NCI-H345 treated with DMSO at 0.1 percent for 48 hours (cell line): ENCODE data around the gene MRPS30.
"Not testable (repeated sequence)": the region's sequence is repeated elsewhere in the genome, so short reads cannot be mapped to it uniquely, and the experiment has no call there.

Experiments used
- DNase-seq: peaks from one replicate; lab custom pipeline; 2025; ENCODE audit not compliant: unreplicated experiment; lab: John Stamatoyannopoulos, UW

MRPS30 gene

DNA sequence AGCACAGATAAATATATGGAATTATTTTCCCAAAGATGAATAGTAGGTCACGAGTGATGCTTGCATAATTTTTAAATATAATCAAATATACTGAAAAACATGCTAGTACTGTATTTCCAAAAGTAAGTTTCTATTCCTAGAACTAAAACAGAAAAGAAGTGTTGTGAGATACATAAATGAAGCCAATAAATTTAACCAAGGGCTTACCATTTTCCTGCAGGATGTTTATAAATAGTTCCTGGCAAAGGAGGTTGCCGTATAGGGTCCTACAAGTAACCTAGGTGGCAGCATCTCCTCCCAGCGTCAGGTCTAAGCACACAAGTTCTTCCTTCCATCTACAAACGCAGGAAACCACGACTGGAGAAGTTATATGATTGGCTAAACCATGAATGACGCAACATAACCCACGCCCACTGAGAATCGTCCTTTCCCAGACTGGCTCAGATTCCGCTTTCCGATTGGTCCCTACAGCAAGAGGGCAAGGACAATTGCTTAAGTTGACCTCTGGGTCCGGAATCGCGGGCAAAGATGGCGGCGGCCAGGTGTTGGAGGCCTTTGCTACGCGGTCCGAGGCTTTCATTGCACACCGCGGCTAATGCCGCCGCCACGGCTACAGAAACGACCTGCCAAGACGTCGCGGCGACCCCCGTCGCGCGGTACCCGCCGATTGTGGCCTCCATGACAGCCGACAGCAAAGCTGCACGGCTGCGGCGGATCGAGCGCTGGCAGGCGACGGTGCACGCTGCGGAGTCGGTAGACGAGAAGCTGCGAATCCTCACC lies at the start of gene MRPS30:
Gene MRPS30, plus strand, starts transcription at position 513 of the 780 bp plus-strand sequence. Its CDS starts 16 bp downstream, at position 529.
- peak; percentile 99 for DNase-seq

DNA sequence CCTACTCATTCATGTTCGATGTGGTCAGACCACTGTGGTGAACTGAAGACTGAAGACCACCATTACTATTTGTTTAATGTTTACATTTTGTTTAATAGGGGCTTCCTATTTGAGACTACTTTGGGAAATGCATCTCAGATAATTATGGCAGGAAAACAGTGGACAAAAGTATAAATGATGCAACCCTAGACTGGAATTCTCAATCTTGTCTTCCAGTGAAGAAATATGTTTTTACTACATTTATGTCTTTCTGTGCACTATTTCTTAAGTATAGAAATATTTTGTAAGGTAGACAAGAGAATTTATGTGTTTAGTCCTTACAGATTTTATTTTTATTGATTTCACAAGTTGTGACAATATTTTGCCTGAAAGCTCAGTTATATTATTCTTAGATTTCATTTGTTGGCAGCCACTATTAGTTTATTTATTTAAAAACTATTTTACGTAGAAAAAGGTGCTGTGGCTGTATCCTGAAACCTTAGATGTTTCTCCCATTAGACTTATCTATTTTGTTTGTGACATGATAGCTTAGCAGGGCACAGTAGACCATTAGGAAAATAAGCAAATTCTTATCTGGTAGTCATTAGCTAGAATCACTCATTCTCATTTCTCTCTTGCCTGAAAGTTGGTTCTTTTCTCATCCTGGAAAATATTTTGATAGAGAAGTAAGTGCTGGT lies 39.4 kb upstream of the MRPS30 start:
- no peak for DNase-seq

DNA sequence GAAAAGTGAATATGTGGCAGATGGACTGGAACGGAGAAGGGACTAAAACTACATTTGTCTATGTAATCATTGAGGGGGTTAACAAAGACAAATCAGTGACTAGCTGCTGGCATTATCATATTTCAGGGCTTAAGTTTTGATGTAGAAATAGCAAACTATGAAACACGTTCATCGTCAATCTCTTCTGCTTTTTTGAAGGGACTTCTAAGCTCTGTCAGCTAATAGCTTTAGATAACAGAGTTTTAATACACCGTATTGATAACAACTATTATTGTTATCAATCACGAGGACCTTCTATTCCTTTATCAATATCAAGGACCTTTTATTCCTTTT lies 38.9 kb upstream of the MRPS30 start:
- DNase-seq, result no peak

DNA sequence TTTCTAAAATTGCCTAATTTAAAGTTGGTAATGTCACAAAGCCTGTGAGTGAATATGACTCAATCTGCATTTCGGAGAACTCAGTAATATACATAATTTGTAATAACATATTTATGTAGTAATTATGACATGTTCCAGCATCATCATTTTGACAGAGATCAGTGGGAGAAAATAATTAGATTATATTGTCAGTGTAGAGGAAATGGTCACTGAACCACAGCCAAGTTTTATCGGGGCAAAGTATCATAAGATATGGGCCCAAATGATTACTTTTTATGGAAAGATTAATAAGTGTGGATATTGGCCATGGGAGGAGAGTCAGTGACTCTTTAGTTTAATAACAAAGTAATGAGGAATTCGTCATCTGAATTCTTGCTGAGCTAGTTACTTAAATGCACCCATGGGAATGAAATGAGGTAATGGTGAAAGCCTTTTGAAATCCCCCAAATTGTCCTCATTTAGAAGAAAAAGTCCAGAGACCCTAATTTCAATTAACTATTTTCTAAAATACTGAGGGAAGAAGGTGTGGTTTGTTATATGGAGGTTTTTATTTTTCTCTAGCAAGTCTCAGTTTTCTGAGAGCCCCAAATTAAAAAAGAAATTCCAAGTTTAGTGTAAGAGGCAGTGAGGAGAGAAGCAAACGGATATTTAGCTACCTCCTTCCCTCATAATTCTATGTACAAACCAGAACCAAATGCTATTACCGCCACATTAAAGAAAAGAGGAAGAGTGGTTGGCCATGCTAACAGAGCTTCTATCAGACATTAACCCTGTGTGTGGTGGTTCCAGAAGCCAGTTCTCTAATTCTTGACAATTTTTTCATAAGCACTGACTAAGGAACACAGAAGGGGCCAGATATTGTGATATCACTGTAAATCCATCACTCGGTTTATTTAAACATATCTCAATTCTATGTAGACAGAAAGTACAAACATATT lies 37.7 kb upstream of the MRPS30 start:
- no peak for DNase-seq

DNA sequence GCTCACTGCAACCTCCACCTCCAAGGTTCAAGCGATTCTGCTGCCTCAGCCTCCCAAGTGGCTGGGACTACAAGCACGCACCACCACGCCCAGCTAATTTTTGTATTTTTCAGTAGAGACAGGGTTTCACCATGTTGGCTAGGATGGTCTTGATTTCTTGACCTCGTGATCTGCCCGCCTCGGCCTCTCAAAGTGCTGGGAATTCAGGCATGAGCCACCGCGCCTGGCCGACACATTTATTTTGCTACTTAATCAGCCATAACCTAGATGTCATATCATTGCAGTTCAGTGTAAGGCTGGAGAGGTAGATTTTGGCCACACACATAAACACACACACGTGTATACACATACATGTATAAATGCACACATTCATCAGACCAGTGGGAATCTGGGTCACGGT lies 36.4 kb upstream of the MRPS30 start:
- not testable (repeated sequence) for DNase-seq

DNA sequence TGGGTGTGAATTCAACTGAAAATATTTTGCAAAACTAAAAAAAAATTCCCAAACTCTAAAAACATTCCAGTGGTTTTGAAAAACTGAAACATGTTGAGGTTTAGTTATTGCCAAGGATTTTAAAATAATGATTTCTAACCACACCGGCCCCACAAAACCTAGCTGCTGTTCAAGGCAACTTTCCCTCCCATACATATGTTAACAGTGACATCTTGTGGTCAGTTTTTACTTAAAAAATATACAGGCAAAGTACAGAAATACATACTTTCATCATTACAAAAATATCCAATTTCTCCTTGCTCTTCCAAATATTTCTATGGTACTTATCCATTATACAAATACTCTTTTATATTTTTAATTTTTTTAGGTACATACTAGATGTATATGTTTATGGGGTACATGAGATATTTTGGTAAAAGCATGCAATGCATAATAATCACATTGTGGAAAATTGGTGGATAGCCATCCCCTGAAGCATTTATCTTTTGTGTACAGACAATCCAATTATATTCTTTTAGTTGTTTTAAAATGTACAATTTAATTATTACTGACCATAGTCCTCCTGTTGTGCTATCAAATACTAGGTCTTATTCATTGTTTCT lies 34.4 kb upstream of the MRPS30 start:
- DNase-seq, result peak; percentile 18

DNA sequence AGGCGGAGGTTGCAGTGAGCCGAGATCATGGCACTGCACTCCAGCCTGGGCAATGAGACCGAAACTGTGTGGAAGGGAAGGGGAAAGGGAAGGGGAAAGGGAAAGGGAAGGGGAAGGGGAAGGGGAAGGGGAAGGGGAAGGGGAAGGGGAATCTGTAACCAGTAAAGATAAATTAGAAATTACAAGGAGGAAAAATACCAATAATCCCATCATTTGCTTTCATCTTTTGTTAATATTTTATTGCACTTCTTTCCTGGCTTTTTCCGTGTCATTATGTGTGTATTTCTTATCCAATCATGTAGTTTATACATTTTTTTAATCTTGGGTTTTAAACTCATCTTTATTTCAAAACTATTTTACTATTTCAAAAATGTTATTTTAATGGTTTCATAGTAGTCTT lies 29.6 kb upstream of the MRPS30 start:
- no peak for DNase-seq

DNA sequence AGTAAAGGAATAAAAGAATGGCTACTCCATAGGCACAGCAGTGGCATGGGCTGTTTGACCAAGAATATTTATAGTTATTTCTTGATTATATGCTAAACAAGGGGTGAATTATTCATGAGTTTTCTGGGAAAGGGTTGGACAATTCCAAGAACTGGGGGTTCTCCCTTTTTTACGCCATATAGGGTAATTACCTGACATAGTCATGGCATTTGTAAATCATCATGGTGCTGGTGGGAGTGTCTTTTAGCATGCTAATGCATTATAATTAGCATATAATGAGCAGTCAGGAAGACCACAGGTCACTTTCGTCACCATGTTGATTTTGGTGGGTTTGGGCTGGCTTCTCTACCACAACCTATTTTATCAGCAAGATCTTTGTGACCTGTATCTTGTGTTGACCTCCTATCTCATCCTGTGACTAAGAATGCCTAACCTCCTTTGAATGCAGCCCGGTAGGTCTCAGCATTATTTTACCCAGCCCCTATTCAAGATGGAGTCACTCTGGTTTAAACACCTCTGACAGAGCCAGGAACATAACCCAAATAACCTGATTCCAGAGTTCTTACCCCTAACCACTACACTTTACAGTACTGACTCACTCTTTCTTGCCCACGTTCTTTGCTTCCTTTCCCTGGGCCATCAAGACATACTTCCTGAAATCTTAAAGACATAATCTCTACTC lies 25.0 kb upstream of the MRPS30 start:
- DNase-seq, result no peak

DNA sequence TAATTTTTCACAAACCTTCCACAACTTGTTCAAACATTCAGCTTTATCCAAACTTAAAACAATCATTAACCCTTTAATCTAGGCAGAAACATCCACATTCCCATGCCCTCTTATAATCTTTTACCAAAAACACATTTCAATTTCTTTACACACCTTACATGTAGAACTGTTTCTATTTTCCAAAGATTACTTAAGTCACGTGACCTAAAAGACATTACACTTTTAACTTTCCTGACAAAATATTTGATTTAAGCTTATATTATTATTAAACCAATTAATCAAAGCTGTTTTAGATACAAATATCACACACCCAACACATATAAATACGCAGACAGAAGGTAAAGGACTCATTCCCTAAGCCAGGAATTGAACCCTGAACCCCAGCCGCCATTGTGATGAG lies 21.0 kb upstream of the MRPS30 start:
- no peak for DNase-seq

DNA sequence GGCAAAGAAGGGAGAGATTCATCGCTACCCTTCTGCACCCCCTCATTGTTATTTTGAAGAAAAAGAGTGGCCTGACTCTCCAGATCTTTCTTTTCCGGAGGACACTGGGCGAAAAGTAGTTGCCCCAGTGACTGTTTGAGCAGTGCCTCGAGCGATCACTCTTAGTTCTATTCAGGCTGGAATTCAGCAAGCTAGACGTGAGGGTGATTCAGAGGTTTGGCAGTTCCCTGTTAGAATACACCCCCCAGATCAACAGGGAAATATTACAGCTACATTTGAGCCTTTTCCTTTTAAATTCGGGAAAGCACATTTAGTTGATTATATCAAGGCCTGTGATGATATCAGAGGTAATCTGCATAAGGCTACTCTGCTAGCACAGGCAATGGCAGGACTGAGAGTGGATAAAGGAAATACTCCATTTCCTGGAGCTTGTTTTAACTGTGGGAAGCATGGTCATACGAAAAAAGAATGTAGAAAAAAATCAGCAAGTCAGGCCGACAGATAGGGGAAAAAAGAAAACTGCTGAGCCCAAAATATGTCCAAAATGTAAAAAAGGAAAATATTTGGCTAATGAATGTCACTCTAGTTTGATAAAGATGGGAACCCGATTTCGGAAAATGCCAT lies 19.3 kb upstream of the MRPS30 start:
- not testable (repeated sequence) for DNase-seq

DNA sequence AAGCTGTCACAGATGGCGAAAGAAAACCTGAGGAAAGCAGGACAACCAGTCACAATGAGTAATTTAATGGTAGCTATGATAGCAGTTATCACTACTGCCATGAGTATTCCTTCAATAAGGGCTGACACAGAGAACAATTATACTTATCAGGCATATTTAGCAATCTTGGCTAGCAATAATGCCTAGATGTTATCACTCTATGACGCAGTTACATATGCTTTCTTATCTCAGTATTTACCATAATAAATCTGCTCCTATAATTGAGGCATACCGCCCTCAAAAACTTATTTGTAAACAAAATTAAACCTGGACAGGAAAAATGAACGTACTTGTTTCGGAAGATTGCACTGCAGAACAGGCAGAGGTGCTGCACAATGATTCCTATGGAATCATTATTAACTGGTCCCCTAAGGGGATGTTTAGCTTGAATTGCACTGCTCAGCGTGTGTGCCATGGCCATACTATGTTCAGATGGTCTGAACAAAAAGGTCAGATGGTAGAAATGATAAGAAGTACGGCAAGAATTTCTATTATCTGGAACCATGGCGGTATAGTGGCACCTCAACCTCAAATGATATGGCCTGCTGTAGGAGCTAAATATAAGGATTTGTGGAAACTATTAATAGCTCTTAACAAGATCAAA lies 16.6 kb upstream of the MRPS30 start:
- not testable (repeated sequence) for DNase-seq

DNA sequence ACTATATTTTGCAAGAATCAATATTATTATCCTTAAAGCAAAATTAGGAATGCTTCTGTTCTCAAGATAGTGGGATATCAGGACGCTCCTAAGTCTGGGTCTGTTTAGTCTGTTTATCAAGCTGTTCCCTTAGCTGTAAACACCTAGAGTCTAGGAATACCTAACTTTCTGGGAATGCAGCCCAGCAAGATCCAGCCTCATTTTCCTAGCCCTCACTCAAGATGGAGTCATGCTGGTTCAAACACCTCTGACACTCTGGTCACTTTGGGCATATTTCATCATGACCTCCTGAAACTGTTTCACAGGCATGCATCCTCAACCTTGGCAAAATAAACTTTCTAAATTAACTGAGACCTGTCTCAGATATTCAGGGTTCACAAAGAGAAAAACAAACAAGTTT lies 14.4 kb upstream of the MRPS30 start:
- no peak for DNase-seq

DNA sequence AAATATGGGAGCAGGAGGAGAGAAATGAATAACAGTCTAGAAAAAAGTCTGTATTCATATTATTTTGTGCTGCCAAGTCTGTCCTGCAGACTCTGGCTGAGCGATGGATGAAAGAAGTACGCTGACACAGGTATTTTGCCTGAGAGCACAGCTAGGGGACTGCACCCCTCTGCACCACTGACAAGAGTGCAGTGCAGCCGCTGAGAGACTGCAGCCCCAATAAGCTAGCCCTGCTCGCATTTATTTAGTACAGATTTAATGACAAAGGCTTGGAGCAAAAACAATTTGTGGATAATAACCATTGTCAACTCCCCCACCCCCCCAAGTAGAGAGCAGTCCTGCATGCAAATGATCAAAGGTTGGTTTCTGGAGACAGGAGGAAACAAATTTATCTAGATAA lies 13.3 kb upstream of the MRPS30 start:
- DNase-seq, result no peak

DNA sequence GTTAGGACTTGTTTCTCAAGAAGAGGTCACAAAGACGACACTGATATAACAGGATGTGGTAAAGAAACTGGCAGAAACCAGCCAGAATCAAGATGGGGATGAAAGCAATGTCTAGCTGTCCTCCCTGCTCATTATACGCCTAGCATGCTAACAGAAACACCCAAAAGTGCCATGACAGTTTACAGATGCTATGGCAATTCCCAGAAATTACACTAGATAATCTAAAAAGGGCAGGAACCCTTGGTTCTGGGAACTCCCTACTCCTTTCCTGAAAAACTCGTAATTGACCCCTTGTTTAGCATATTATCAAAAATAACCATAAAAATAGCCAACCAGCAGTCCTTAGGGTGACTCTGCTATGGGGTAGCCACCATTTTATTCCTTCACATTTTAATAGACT lies 10.9 kb upstream of the MRPS30 start:
- DNase-seq, result no peak

DNA sequence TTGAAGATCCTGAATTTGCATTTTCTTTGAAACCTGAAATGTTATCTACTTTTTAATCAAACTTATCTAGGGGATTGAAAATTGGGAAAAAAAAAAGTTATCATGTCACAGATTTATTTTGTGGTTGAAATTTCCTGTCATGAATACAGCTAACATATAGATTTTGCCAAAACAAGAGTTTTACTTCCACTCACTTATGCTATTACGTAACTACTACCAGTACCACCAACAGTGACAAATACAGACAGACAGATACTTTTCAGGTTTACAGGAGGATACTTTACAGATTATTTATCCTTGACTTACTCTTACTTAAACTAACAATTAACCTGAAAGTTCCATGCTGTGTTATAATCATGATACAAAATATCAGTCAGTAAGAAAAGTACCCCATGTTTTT lies 6.8 kb upstream of the MRPS30 start:
- DNase-seq, result no peak

DNA sequence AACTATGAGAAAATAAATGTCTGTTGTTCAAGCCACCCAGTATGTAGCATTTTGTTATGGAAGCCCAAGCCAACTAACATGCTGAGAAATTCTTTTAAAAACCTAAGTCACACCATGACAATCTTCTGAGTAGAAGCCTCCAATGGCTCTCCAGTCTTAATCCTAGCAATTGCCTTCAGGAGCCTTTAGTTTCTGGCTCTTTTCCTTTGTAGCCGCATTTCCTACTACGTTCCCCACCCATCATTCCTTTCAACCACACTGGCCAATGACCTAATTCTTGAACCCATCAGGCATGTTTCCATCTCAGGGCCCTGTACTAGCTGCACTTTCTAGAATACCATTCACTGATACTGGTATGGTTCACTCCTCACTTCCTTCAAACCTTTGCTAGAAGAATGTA lies 2.1 kb upstream of the MRPS30 start:
- DNase-seq, result no peak

DNA sequence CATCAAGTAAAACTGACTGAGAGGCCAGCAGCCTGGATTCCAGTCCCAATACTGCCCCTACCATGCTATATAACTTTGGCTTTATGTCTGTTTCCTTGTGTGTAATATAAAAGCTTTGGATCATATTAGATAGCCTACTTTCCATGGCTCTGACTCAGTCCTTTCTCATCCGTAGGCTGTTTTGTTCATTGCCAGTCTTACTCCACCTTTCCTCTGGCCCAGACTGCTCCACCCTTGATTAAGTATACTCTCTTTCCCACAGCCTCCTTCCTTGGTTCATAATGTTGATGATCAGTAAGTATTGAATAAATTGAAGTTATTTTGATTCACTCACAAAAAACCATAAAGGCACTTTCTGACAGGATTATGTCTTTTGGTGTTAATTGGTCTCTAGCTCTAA lies 1.5 kb upstream of the MRPS30 start:
- no peak for DNase-seq

DNA sequence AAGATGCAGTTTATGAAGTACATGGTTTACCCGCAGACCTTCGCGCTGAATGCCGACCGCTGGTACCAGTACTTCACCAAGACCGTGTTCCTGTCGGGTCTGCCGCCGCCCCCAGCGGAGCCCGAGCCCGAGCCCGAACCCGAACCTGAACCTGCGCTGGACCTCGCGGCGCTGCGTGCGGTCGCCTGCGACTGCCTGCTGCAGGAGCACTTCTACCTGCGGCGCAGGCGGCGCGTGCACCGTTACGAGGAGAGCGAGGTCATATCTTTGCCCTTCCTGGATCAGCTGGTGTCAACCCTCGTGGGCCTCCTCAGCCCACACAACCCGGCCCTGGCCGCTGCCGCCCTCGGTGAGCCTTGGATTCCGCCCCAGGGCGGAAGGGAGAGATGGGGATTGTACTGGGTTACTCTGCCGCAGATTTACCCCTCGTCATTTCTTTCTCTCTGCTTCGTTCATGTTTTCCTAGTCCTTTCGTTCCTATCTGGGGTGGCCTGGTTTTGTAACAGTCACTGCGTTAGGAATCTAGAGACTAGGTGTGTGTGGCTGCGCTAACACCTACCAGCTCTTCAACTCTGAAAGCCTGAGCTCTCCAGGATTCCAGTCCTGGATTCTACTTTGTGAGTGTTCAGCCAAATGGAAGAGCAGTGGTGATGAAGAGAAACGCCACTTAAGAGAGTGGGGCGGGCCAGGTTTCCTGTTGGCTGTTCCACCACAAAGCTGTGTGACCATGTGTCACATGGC lies 638 bp downstream of the MRPS30 start:
- peak; percentile 14 for DNase-seq

DNA sequence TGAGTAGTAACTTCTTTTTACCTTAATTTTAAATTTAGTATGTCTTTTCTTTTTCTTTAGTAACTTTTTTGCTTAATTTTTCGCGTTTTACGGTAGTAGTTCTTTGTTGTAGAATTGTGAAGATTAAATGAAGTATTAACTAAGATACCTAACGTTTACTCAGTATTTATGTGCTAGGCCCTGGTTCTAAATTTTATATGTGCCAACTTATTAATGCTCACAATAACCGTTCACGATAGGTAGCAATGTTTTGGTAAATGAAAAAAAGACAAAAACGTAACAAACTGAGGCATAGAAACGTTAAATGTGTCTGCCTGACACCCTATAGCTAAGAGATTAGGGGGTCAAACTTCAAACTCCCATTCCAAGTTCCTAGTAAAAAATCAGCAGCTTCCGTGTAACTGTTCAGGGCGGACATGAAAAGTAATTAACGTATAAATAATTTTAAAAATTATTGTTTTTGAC lies 1.2 kb downstream of the MRPS30 start:
- no peak for DNase-seq
